Fibroblast of villous mesenchyme (primary cell): ENCODE measurements around the gene BMP8B. TPM values are rescaled to one million over a fixed set of nuclear protein-coding genes. Genes with fewer than 3 reads are reported as not detected.

Experiments used
- DNase-seq: peaks from one replicate; pipeline ENCODE4 v3.0.0-alpha.2; 2010; ENCODE audit warnings: low read depth
- H3K4me3 ChIP-seq: 2 replicates; pipeline ENCODE4 v1.5.1; 2011; ENCODE audit warnings: low read depth, mild to moderate bottlenecking, low read length
- CTCF ChIP-seq: IDR thresholded peaks from 2 replicates; pipeline ENCODE4 v1.5.1; 2012; ENCODE audit warnings: low read depth, mild to moderate bottlenecking, low read length; ENCODE audit not compliant: insufficient read depth
- total RNA-seq: library from RNA; depleted of rRNA; stranded (reverse); fragments of >200 nt; gene quantifications from 2 replicates; pipeline ENCODE4 v1.2.3, GENCODE V29; 2012

The BMP8B gene
- total RNA-seq, 1 donor, result under 0.01 TPM

GRCh38 chr1:39745016-39745670, 43.5 kb downstream of the BMP8B start:
- DNase-seq, result no peak
- no peak for TF ChIP-seq CTCF
- H3K4me3 ChIP-seq, result no peak overlapping the region

DNA sequence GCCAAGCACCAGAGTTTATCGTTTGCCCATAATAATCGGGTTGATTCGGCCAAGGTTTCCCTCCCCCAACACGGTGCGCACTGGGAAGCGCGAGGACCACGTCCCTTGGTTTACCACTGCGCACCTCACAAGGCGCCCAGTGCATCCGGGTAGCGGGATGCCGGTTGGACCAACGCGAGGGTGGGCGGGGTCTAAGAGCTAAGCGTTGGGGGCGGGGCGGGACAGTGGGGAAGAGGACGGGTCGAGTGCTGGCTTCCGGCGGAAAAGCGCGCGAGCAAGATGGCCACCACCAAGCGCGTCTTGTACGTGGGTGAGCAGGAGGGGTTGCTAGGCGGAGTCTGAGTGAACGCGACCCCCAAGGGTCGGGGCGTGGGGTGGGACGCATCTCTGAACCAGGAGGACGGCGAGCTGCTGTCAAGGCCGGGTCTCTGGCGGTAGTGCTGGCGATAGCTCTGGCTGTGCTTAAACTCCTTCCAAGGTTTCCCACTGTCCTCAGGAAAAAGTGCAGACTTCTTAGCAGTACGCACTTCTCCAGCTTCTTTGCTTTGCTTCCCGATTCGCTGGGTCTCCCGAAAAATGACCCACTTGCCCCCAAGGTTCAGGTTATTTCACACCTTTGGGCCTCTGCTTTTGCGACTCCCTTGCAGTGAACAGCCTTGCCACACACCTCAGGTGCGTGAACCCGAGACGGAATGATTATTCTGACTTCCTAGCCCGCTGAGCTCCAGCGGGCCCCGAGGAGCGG, 49.9 kb downstream of the BMP8B start, which contains the start of gene PPIE:
Gene PPIE, plus strand, starts transcription at position 261 of the 745 bp plus-strand sequence. Its CDS starts 19 bp downstream, at position 280.
- peak; percentile 90 for DNase-seq
- no peak for TF ChIP-seq CTCF

DNA sequence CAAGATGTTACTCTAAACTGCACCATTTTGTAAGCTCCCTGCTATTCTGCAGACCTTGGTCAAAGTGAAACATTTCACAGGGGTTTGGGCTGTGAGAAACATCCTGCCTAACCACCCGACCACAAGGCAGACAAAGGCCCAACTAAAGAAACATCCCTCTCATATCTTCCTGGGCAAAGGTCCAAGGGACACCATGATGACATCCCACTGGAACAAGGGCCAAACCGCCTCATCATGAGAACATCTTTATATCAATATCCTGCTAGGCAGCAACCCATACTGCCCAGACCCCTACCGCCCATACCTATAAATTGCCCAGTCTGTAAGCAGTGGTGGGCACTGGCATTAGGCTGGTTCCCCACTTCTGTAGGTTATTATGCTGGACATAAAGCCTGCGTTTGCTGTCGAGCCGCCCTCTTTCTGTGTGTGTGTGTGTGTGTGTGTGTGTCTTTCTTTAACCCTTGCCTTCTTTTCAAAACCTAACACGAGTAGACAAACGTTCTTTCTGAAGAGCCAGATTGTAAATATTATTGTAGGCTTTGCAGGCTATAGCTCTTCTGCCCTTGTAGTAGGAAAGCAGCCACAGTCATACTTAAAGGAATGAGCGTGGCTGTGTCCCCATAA, 51.0 kb downstream of the BMP8B start:
- peak; percentile 11 for DNase-seq
- no peak overlapping the region for H3K4me3 ChIP-seq
- TF ChIP-seq CTCF, result no peak

More for the DNA sequence above, 49.9 kb downstream of the BMP8B start, which contains the start of gene PPIE:
- peak within 1 kb of the TSS; percentile 98 for H3K4me3 ChIP-seq

GRCh38 chr1:39735731-39736130, 52.9 kb downstream of the BMP8B start:
- no peak for DNase-seq
- no peak for TF ChIP-seq CTCF
- no peak overlapping the region for H3K4me3 ChIP-seq

GRCh38 chr1:39733161-39733560, 55.5 kb downstream of the BMP8B start:
- DNase-seq, result no peak
- no peak for TF ChIP-seq CTCF
- no peak overlapping the region for H3K4me3 ChIP-seq

DNA sequence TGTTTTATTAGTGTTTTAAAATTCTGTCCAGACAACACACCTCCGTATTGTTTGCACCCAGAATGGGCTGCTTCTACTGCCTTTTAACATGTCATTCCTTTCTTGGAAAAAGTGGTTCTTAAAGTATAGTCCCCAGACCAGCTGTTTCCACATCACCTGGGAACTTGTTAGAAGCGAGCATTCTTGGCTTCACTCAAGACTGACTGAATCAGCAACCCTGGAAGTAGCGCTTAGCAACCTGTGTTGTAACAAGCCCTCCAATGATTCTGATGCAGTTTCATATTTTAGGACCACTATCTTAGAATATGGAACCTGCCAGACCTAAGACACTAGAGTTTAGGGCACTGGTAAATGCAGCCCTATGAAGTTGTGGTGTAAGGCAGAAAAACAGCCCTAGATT, 55.9 kb downstream of the BMP8B start:
- DNase-seq, result no peak
- no peak overlapping the region for H3K4me3 ChIP-seq
- TF ChIP-seq CTCF, result no peak
